Measurements from ENCODE around the gene SLC5A5. TPM values are rescaled to one million over a fixed set of nuclear protein-coding genes. Genes with fewer than 3 reads are reported as not detected.

SLC5A5 gene
- total RNA-seq, 1 experiment from 2014 or later = 1.8 TPM

DNA sequence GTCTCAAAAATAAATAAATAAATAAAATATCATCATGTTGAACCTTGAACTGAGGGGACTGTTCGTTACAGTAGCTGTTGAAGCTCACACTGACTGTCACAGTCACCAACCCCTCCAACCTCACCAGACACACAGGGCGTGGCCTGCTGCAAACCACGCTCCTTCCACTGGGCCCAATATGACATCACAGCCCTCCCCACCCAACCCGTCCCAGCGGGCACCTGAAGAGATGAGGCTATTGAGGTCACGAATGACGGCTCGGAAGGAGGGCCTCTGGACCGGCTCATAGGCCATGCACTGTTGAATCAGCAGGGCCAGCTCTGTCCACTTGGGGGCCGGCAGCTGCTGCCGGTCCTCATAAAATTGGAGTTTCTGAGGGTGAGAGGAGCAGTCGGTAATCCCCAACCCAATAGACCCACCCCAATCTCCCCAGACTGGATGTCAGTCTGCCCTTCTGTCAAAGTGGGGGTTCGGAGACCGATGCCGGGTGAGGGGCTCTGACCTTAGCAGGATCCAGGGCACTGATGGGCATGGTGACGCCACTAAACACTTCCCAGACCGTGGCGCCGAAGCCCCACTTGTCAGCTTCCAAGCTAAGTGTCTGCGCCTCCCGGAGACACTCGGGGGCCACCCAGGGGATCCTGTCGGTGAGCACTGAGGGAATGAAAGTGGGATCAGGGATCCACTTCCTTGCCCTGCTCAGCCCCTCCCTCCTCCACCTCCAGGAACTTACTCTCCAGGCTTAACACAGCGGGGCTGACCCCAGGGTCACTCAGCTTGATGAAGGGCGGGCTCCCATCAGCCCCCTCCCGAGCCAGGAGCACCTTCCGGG lies 37.2 kb upstream of the SLC5A5 start:
- no peaks in the 10 kb centered on the region for H3K79me1 ChIP-seq (ENCODE audit: insufficient read depth, low read depth, low read length, poor library complexity, severe bottlenecking)
- no peak overlapping the region for H3K4me2 ChIP-seq (ENCODE audit: insufficient read depth, insufficient read length, low read length)
- H3K23me2 ChIP-seq (ENCODE audit: insufficient read length, low read depth, low read length, poor library complexity, severe bottlenecking) = peaks cover 8% of the 10 kb centered on the region
- H2AK5ac ChIP-seq (ENCODE audit: insufficient read length, low read length) = no peak overlapping the region
- WGBS (ENCODE audit: extremely low coverage, insufficient read length, low lambda C conversion rate) = no CpG with 5 or more reads among the region's 27 CpGs
- H2BK120ac ChIP-seq (ENCODE audit: low read depth, low read length, poor library complexity, severe bottlenecking) = no peak overlapping the region
- no peaks in the 10 kb centered on the region for H3K79me2 ChIP-seq (ENCODE audit: insufficient read depth, low read length)
- H4K20me1 ChIP-seq (ENCODE audit: control insufficient read depth, insufficient read depth, insufficient read length) = no peaks in the 10 kb centered on the region
- H3K14ac ChIP-seq (ENCODE audit: insufficient read depth, low read length) = no peak overlapping the region
- no peak overlapping the region for H2BK15ac ChIP-seq (ENCODE audit: low read depth, low read length)
- H4K8ac ChIP-seq (replicated peaks; ENCODE audit: insufficient read length, low read depth, low read length) = no peak overlapping the region
- peaks cover 30% of the 10 kb centered on the region for H3K27me3 Mint-ChIP-seq (ENCODE audit: low read depth)
- peaks cover 21 to 34% of the 10 kb centered on the region in 2 experiments for H3K4me1 Mint-ChIP-seq
- no peak overlapping the region for H3K4me3 Mint-ChIP-seq
- no peak overlapping the region for H2AFZ ChIP-seq (ENCODE audit: low read length)
- no peaks in the 10 kb centered on the region; a peak in 2 of 5 replicates for H3K9me3 Mint-ChIP-seq
- H2BK12ac ChIP-seq (ENCODE audit: insufficient read length, low read depth, low read length) = no peak overlapping the region
- H3T11ph ChIP-seq (ENCODE audit: low read length) = no peak overlapping the region
- H2BK20ac ChIP-seq (ENCODE audit: low read depth, low read length, poor library complexity, severe bottlenecking) = no peak overlapping the region
- no peak overlapping the region for H3K4ac ChIP-seq (ENCODE audit: low read depth, low read length)
- H3K9ac ChIP-seq (ENCODE audit: extremely low read depth, insufficient read length, low read length) = no peak overlapping the region
- TF ChIP-seq CTCF (conservative IDR thresholded peaks at IDR 0.05) = peak; percentile 52
- H3K27me3 ChIP-seq (ENCODE audit: insufficient read depth, low read length) = no peaks in the 10 kb centered on the region
- H3K18ac ChIP-seq (ENCODE audit: insufficient read length, low read depth, low read length) = no peak overlapping the region
- no peak overlapping the region for H4K91ac ChIP-seq (ENCODE audit: insufficient read length, low read depth, low read length)
- no peak overlapping the region for H3K27ac Mint-ChIP-seq
- no peak overlapping the region for H3K27ac ChIP-seq (ENCODE audit: insufficient read length, low read depth, low read length)
- H3K4me1 ChIP-seq (ENCODE audit: insufficient read depth, low read length) = no peaks in the 10 kb centered on the region; the same call in 1 of the 2 replicates
- no peak overlapping the region for H2BK5ac ChIP-seq (ENCODE audit: insufficient read length, low read length)
- H3K56ac ChIP-seq (ENCODE audit: insufficient read length, low read depth, low read length) = no peak overlapping the region
- no peak overlapping the region for H3K23ac ChIP-seq (ENCODE audit: insufficient read length, low read depth, low read length)
- H3K36me3 Mint-ChIP-seq (ENCODE audit: insufficient read depth in 1 of 3, low read depth in 3 of 3) = no peaks in the 10 kb centered on the region
- no peak overlapping the region for H4K5ac ChIP-seq (ENCODE audit: insufficient read length, low read depth, low read length)
- no peaks in the 10 kb centered on the region for H3K9me3 ChIP-seq (ENCODE audit: control insufficient read depth, low read depth, low read length)
- DNase-seq = peak; percentile 54

All from H9 (cell line).